GM21515 (cell line): Measurements from ENCODE around the gene DCAF4.

Experiments
- ATAC-seq: cut with Tn5 transposase; IDR thresholded peaks from one replicate; pipeline ENCODE4 v1.9.1; 2021; ENCODE audit not compliant: unreplicated experiment

Gene DCAF4

GRCh38 chr14:72894623-72895378 lies 31.5 kb upstream of the DCAF4 start:
- no peak for ATAC-seq

- ATAC-seq = no peak
These were observed 27.8 kb upstream of the DCAF4 start for GRCh38 chr14:72898448-72898847.

- ATAC-seq = no peak
These were observed 24.9 kb upstream of the DCAF4 start for GRCh38 chr14:72901361-72901760.

- ATAC-seq = no peak
These were observed 23.3 kb upstream of the DCAF4 start for GRCh38 chr14:72902801-72903530.

- ATAC-seq = no peak
These were observed 22.5 kb upstream of the DCAF4 start for GRCh38 chr14:72903716-72904115.

- ATAC-seq = no peak
These were observed 22.0 kb upstream of the DCAF4 start for GRCh38 chr14:72904218-72904617.

GRCh38 chr14:72904840-72905561 lies 21.3 kb upstream of the DCAF4 start:
- no peak for ATAC-seq

- ATAC-seq = no peak
These were observed 19.9 kb upstream of the DCAF4 start for GRCh38 chr14:72906316-72906715.

- ATAC-seq = no peak
These were observed 19.4 kb upstream of the DCAF4 start for GRCh38 chr14:72906879-72907278.

- ATAC-seq = no peak
These were observed 18.4 kb upstream of the DCAF4 start for GRCh38 chr14:72907886-72908285.

GRCh38 chr14:72909163-72909562 lies 17.1 kb upstream of the DCAF4 start:
- no peak for ATAC-seq

GRCh38 chr14:72913809-72914208 lies 12.5 kb upstream of the DCAF4 start:
- ATAC-seq = no peak

- no peak for ATAC-seq
These were observed 10.1 kb upstream of the DCAF4 start for GRCh38 chr14:72916174-72916573.

GRCh38 chr14:72917094-72917802 lies 9.0 kb upstream of the DCAF4 start:
- no peak for ATAC-seq

- ATAC-seq = no peak
These were observed 6.3 kb upstream of the DCAF4 start for GRCh38 chr14:72920008-72920407.

- ATAC-seq = no peak
These were observed 4.9 kb upstream of the DCAF4 start for GRCh38 chr14:72921396-72921795.

GRCh38 chr14:72924337-72924736 lies 1.9 kb upstream of the DCAF4 start:
- ATAC-seq = no peak

GRCh38 chr14:72925171-72925759 lies 999 bp upstream of the DCAF4 start:
- no peak for ATAC-seq

- peak; percentile 22 for ATAC-seq
These were observed 411 bp upstream of the DCAF4 start for GRCh38 chr14:72925815-72926291.

GRCh38 chr14:72928872-72929271 lies 2.6 kb downstream of the DCAF4 start:
- ATAC-seq = no peak
